Peyer's patch (tissue), 4 donors: Measurements from ENCODE around the gene DSCAML1.

Experiments
- POLR2A ChIP-seq, 2 donors: fragments of 450-650 bp; IDR thresholded peaks; one replicate each; pipeline ENCODE4 v1.5.1; 2017; ENCODE audit warnings: antibody characterized with exemption in 2 of 2, mild to moderate bottlenecking in 2 of 2, moderate library complexity in 2 of 2
- TF ChIP-seq, protein P1 (sequence below), 6 experiments: fragments of 450-650 bp in 4 of 6; fragments of 200-600 bp in 2 of 6; sonication (generic) in 1 of 6; IDR thresholded peaks; one replicate each; pipeline ENCODE4 v1.5.1; 2017 to 2019; ENCODE audit warnings: antibody characterized with exemption in 6 of 6, mild to moderate bottlenecking in 3 of 6, moderate library complexity in 1 of 6

DNA sequence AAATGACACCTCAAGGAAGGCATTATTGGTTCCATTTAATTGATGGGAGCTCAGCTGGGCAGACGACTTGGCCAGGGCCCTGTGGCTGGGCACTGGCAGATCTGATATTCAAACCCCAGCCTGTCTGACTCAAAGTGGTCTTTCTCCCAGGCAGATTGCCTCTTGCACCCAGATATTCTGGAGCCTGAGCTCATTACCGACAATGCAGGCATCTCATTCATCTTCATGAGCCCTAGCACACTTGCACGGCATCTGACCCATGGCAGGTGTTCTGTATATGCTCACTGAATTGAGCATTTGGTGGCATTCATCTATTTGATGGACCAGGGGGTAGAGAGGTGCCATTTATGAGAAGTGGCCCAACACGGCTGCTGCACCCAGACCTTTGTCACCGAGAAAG is 193.1 kb downstream of the DSCAML1 start:
- TF ChIP-seq, protein P1, sequence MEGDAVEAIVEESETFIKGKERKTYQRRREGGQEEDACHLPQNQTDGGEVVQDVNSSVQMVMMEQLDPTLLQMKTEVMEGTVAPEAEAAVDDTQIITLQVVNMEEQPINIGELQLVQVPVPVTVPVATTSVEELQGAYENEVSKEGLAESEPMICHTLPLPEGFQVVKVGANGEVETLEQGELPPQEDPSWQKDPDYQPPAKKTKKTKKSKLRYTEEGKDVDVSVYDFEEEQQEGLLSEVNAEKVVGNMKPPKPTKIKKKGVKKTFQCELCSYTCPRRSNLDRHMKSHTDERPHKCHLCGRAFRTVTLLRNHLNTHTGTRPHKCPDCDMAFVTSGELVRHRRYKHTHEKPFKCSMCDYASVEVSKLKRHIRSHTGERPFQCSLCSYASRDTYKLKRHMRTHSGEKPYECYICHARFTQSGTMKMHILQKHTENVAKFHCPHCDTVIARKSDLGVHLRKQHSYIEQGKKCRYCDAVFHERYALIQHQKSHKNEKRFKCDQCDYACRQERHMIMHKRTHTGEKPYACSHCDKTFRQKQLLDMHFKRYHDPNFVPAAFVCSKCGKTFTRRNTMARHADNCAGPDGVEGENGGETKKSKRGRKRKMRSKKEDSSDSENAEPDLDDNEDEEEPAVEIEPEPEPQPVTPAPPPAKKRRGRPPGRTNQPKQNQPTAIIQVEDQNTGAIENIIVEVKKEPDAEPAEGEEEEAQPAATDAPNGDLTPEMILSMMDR (IDR thresholded peaks at IDR 0.05) = no peak
- no peak for TF ChIP-seq POLR2A (IDR thresholded peaks at IDR 0.05)
